ENCODE results near the gene RAB31. TPM values are rescaled to one million over a fixed set of nuclear protein-coding genes. Genes with fewer than 3 reads are reported as not detected.

RAB31 gene
- total and polyA plus RNA-seq, 2 of the 13 experiments (the other 11 are each of a cell fraction or from before 2014, with no cell fraction given), result 1.1 to 1.7 TPM

GRCh38 chr18:9808295-9809241, 100.5 kb downstream of the RAB31 start:
- H3K27ac ChIP-seq (ENCODE audit: extremely low read length, insufficient read depth, low read length), result peak overlapping the region; percentile 31
- H3K9me3 ChIP-seq (ENCODE audit: low read length), result no peaks in the 10 kb centered on the region
- H3K27me3 ChIP-seq (ENCODE audit: control insufficient read depth in 1 of 2, insufficient read depth in 2 of 2, low read length in 2 of 2), result no peaks in the 10 kb centered on the region; a peak in 1 of 5 replicates
- peak; percentile 89 for DNase-seq (ENCODE audit: low spot score)
- no peaks in the 10 kb centered on the region for H4K20me1 ChIP-seq (ENCODE audit: insufficient read depth, low read length)
- no peaks in the 10 kb centered on the region for H3K36me3 ChIP-seq (replicated peaks in 1 of 2; ENCODE audit: control insufficient read depth in 1 of 2, insufficient read depth in 2 of 2, low read length in 2 of 2)
- H3K4me3 ChIP-seq (replicated peaks in 1 of 3; ENCODE audit: insufficient read depth in 1 of 3, low read depth in 2 of 3, low read length in 3 of 3), result peak overlapping the region in 2 of 3 experiments; percentile 6 to 32; a peak in 3 of 6 replicates
- H3K9ac ChIP-seq (ENCODE audit: insufficient read depth, low read depth, low read length), result no peak overlapping the region; the same call in 1 of the 2 replicates
- POLR2A ChIA-PET, result interaction anchor here (1.5 kb wide), 1 partner anchor 61 kb away, joined by 3 read pairs; no protein-coding TSS in a partner anchor
- no peaks in the 10 kb centered on the region for H3K79me2 ChIP-seq (ENCODE audit: insufficient read depth, low read length)
- peaks cover 69% of the 10 kb centered on the region for H3K4me1 ChIP-seq (ENCODE audit: insufficient read depth, low read length)
- peak; percentile 97 for FAIRE-seq
- H3K4me2 ChIP-seq (ENCODE audit: low read depth, low read length), result peak overlapping the region; percentile 70
- CTCF ChIA-PET (ENCODE audit: low intra/inter-chr PET ratio, low total read pairs), result no interaction called here
- in situ Hi-C loops (cut with HindIII; ENCODE audit: extremely low pct_ligation_motif_present, low pct_unique_long_range_greater_than_20kb), result loop anchor here (10.0 kb wide), 1 partner anchor 116 kb away; no protein-coding TSS in a partner anchor
- H2AFZ ChIP-seq (ENCODE audit: low read length), result no peak overlapping the region
- no TSS peak for BruUV-seq (replicated peaks)
- intact Hi-C loops (cut with micrococcal nuclease; ENCODE audit: unreplicated experiment), result loop anchor here (2.0 to 5.0 kb wide), 2 partner anchors 109 to 136 kb away; no protein-coding TSS in a partner anchor
- 25% methylated on average over 21 of the region's 21 CpGs for WGBS (ENCODE audit: low lambda C conversion rate)
- peak; percentile 82 for ATAC-seq
- 0 out of 2 replicates have a peak, but pooled peaks have one; percentile 19 for TF ChIP-seq KDM6A (CRISPR knock-in tag; IDR thresholded peaks at IDR 0.05; ENCODE audit: low read depth)
- no peak for TF ChIP-seq ZNF207 (IDR thresholded peaks at IDR 0.05; ENCODE audit: borderline replicate concordance)
- TF ChIP-seq, protein P1, sequence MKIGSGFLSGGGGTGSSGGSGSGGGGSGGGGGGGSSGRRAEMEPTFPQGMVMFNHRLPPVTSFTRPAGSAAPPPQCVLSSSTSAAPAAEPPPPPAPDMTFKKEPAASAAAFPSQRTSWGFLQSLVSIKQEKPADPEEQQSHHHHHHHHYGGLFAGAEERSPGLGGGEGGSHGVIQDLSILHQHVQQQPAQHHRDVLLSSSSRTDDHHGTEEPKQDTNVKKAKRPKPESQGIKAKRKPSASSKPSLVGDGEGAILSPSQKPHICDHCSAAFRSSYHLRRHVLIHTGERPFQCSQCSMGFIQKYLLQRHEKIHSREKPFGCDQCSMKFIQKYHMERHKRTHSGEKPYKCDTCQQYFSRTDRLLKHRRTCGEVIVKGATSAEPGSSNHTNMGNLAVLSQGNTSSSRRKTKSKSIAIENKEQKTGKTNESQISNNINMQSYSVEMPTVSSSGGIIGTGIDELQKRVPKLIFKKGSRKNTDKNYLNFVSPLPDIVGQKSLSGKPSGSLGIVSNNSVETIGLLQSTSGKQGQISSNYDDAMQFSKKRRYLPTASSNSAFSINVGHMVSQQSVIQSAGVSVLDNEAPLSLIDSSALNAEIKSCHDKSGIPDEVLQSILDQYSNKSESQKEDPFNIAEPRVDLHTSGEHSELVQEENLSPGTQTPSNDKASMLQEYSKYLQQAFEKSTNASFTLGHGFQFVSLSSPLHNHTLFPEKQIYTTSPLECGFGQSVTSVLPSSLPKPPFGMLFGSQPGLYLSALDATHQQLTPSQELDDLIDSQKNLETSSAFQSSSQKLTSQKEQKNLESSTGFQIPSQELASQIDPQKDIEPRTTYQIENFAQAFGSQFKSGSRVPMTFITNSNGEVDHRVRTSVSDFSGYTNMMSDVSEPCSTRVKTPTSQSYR (CRISPR knock-in tag; IDR thresholded peaks at IDR 0.05; ENCODE audit: borderline replicate concordance), result peak; percentile 11; the same call in 1 of the 2 replicates
- TF ChIP-seq ZSCAN25 (CRISPR knock-in tag; IDR thresholded peaks at IDR 0.05), result peak; percentile 49; the same call in 1 of the 2 replicates
- TF ChIP-seq ZNF256 (CRISPR knock-in tag; conservative IDR thresholded peaks at IDR 0.05), result no peak
- TF ChIP-seq KLF15 (CRISPR knock-in tag; IDR thresholded peaks at IDR 0.05; ENCODE audit: borderline replicate concordance), result no peak
- TF ChIP-seq CCAR2 (optimal IDR thresholded peaks at IDR 0.05; ENCODE audit: low read depth, low read length), result no peak
- TF ChIP-seq ZNF615 (CRISPR knock-in tag; IDR thresholded peaks at IDR 0.05; ENCODE audit: borderline replicate concordance), result no peak
- TF ChIP-seq ZNF83 (CRISPR knock-in tag; IDR thresholded peaks at IDR 0.05; ENCODE audit: borderline replicate concordance), result no peak
- TF ChIP-seq, protein P2, sequence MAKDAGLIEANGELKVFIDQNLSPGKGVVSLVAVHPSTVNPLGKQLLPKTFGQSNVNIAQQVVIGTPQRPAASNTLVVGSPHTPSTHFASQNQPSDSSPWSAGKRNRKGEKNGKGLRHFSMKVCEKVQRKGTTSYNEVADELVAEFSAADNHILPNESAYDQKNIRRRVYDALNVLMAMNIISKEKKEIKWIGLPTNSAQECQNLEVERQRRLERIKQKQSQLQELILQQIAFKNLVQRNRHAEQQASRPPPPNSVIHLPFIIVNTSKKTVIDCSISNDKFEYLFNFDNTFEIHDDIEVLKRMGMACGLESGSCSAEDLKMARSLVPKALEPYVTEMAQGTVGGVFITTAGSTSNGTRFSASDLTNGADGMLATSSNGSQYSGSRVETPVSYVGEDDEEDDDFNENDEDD (CRISPR knock-in tag; IDR thresholded peaks at IDR 0.05; ENCODE audit: borderline replicate concordance), result no peak
- TF ChIP-seq ELF1 (CRISPR knock-in tag; IDR thresholded peaks at IDR 0.05), result peak; percentile 28
- TF ChIP-seq, protein P3, sequence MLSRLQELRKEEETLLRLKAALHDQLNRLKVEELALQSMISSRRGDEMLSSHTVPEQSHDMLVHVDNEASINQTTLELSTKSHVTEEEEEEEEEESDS (CRISPR knock-in tag; IDR thresholded peaks at IDR 0.05; ENCODE audit: borderline replicate concordance), result no peak
- TF ChIP-seq ATF6 (CRISPR knock-in tag; conservative IDR thresholded peaks at IDR 0.05), result no peak
- TF ChIP-seq ZFX (CRISPR knock-in tag; IDR thresholded peaks at IDR 0.05; ENCODE audit: low read depth), result peak; percentile 38; the same call in 1 of the 2 replicates
